Transverse colon (tissue), 3 donors: ENCODE results near the gene TMEM214.

ENCODE experiments used
- POLR2A ChIP-seq: fragments of 450-650 bp; IDR thresholded peaks from one replicate; pipeline ENCODE4 v1.6.1; 2016; ENCODE audit warnings: antibody characterized with exemption, mild to moderate bottlenecking, moderate library complexity
- TF ChIP-seq, protein P1 (sequence below), 5 experiments: fragments of 200-600 bp in 3 of 5; fragments of 450-650 bp in 2 of 5; sonication (generic) in 3 of 5; IDR thresholded peaks; 1 replicate in 2 of 5; 2 replicates in 3 of 5; pipeline ENCODE4 v1.5.1; 2016 to 2017; ENCODE audit warnings: antibody characterized with exemption in 5 of 5, inconsistent platforms in 3 of 5, mild to moderate bottlenecking in 2 of 5, moderate library complexity in 1 of 5

DNA sequence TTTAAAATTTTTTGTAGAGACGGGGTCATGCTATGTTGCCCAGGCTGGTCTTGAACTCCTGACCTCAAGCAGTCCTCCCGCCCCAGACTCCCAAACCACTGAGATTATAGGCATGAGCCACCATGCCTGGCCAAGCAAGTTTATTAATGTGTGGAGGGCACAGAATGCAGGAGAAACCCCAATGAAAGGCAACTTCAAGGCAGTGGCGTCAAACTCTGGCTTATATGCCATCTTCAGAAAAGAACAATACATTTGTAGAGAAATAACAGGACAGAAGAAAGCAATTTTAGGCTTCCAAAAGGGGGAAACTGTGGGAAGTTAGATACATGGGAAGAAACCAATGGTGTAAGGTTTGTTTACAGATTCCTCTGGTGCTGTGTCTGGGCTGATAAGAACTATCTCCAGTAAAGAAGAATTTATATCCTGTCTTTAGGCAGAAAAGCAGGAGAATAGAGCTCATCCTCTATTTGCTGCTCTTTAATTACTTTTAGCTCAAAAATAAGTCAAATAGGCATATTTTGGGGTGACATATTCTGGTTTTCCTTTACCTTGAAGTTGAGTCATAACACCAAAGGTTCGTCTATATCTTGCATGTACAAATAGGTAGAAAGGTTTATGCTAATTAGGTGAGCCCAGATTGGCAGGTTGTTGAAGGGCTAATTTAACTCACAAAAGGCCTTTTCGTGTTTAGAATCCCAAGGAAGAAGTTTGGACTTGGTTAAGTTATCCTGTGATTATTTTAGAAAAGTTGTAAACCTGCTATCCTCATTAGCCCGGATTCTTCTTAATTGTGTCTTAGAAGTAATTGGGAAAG is 26.0 kb upstream of the TMEM214 start:
- TF ChIP-seq, protein P1, sequence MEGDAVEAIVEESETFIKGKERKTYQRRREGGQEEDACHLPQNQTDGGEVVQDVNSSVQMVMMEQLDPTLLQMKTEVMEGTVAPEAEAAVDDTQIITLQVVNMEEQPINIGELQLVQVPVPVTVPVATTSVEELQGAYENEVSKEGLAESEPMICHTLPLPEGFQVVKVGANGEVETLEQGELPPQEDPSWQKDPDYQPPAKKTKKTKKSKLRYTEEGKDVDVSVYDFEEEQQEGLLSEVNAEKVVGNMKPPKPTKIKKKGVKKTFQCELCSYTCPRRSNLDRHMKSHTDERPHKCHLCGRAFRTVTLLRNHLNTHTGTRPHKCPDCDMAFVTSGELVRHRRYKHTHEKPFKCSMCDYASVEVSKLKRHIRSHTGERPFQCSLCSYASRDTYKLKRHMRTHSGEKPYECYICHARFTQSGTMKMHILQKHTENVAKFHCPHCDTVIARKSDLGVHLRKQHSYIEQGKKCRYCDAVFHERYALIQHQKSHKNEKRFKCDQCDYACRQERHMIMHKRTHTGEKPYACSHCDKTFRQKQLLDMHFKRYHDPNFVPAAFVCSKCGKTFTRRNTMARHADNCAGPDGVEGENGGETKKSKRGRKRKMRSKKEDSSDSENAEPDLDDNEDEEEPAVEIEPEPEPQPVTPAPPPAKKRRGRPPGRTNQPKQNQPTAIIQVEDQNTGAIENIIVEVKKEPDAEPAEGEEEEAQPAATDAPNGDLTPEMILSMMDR (IDR thresholded peaks at IDR 0.05) = no peak
- no peak for TF ChIP-seq POLR2A
